Gastrocnemius medialis (tissue), 4 donors: ENCODE data around the gene TRIM75. TPM values are rescaled to one million over a fixed set of nuclear protein-coding genes. Genes with fewer than 3 reads are reported as not detected.
"Not testable (repeated sequence)": the region's sequence is repeated elsewhere in the genome, so short reads cannot be mapped to it uniquely, and the experiment has no call there.

Source experiments
- ATAC-seq, 2 donors: fragments of 150-250 bp; one replicate each; pipeline ENCODE4 v1.9.1; 2016
- DNase-seq, 2 donors: peaks; one replicate each; pipeline ENCODE4 v3.0.0-alpha.2; 2019
- H3K27ac ChIP-seq, 4 donors: fragments of 200-600 bp; sonication (generic); 1 replicate in 1 of 4; 2 replicates in 3 of 4; pipeline ENCODE4 v1.5.1; 2016 to 2018; ENCODE audit warnings: mild to moderate bottlenecking in 2 of 4, moderate library complexity in 1 of 4
- H3K27me3 ChIP-seq, 3 donors: fragments of 200-600 bp; sonication (generic) in 2 of 3; 1 replicate in 1 of 3; 2 replicates in 2 of 3; pipeline versions ENCODE4 v1.5.1 to v1.6.0; 2016 to 2019; ENCODE audit warnings: mild to moderate bottlenecking in 1 of 3, moderate library complexity in 1 of 3
- H3K36me3 ChIP-seq, 2 donors: fragments of 200-600 bp; sonication (generic) in 1 of 2; one replicate each; pipeline ENCODE4 v1.5.1; 2017 to 2018
- H3K4me1 ChIP-seq, 2 donors: fragments of 200-600 bp; sonication (generic) in 1 of 2; one replicate each; pipeline ENCODE4 v1.5.1; 2016 to 2017; ENCODE audit warnings: mild to moderate bottlenecking in 2 of 2
- H3K4me3 ChIP-seq, 4 donors: fragments of 200-600 bp; sonication (generic) in 3 of 4; 1 replicate in 1 of 4; 2 replicates in 3 of 4; pipeline ENCODE4 v1.5.1; 2016 to 2019; ENCODE audit warnings: mild to moderate bottlenecking in 2 of 4
- H3K9me3 ChIP-seq, 3 donors: fragments of 200-600 bp; sonication (generic) in 2 of 3; 1 replicate in 1 of 3; 2 replicates in 2 of 3; pipeline ENCODE4 v1.5.1; 2016 to 2019
- CTCF ChIP-seq, 5 experiments: fragments of 450-650 bp in 3 of 5; fragments of 200-600 bp in 2 of 5; sonication (generic) in 2 of 5; IDR thresholded peaks in 4 of 5; conservative IDR thresholded peaks in 1 of 5; 1 replicate in 4 of 5; 2 replicates in 1 of 5; pipeline ENCODE4 v1.5.1; 2016 to 2019; ENCODE audit warnings: antibody characterized with exemption in 5 of 5, mild to moderate bottlenecking in 3 of 5, moderate library complexity in 3 of 5
- POLR2A ChIP-seq, 2 donors: fragments of 450-650 bp; IDR thresholded peaks; one replicate each; pipeline ENCODE4 v1.6.1; 2017; ENCODE audit warnings: antibody characterized with exemption in 2 of 2, mild to moderate bottlenecking in 2 of 2, moderate library complexity in 2 of 2
- in situ Hi-C, 4 donors: fragments of 200-750 bp; cut with MboI; loops; one replicate each; pipeline versions ENCODE4 v1.15.0 to v1.8.0; 2017; ENCODE audit warnings: low sequenced_read_pairs in 4 of 4
- intact Hi-C: fragments of 100-400 bp; cut with DNase I; formaldehyde crosslinking; loops from one replicate; pipeline ENCODE4 v1.15.1; 2023; ENCODE audit warnings: low total_unique reads
- total RNA-seq, 4 donors: library from RNA; depleted of rRNA; stranded (reverse); fragments of >200 nt; gene quantifications; one replicate each; pipeline versions ENCODE4 v1.1.0 to v1.2.3, GENCODE V29; 2016

TRIM75 gene
- total RNA-seq, 4 donors from 2014 or later, result not detected

- Histone ChIP-seq H3K27me3 (no peaks in the 10 kb centered on the region), H3K9me3 (no peaks in the 10 kb centered on the region), H3K4me3 (no peak overlapping the region), H3K36me3 (no peaks in the 10 kb centered on the region), H3K4me1 (no peaks in the 10 kb centered on the region), H3K27ac (no peak overlapping the region)
- no peak for TF ChIP-seq POLR2A (IDR thresholded peaks at IDR 0.05)
- no peak for TF ChIP-seq CTCF (IDR thresholded peaks at IDR 0.05 in 4 of 5, conservative IDR thresholded peaks at IDR 0.05 in 1 of 5)
- DNase-seq (no peak), ATAC-seq (no peak)
- in situ Hi-C loops (no loop called here), intact Hi-C loops (no loop called here)
Measured at GRCh38 chr4:165058666-165059065, 5.0 kb downstream of the TRIM75 start.

- in situ Hi-C loops, result no loop called here
- Histone ChIP-seq H3K27me3 (no peaks in the 10 kb centered on the region), H3K27ac (no peak overlapping the region), H3K4me3 (no peak overlapping the region), H3K4me1 (no peaks in the 10 kb centered on the region), H3K9me3 (no peaks in the 10 kb centered on the region), H3K36me3 (no peaks in the 10 kb centered on the region)
- intact Hi-C loops, result no loop called here
- TF ChIP-seq CTCF (IDR thresholded peaks at IDR 0.05 in 4 of 5, conservative IDR thresholded peaks at IDR 0.05 in 1 of 5) (no peak), POLR2A (IDR thresholded peaks at IDR 0.05) (no peak)
- DNase-seq, result no peak
- ATAC-seq, result no peak
Measured at GRCh38 chr4:165059386-165059785, 5.7 kb downstream of the TRIM75 start.

- Histone ChIP-seq H3K27me3 (no peaks in the 10 kb centered on the region), H3K27ac (no peak overlapping the region), H3K4me3 (no peak overlapping the region), H3K4me1 (no peaks in the 10 kb centered on the region), H3K9me3 (no peaks in the 10 kb centered on the region), H3K36me3 (no peaks in the 10 kb centered on the region)
- ATAC-seq (no peak), DNase-seq (no peak)
- TF ChIP-seq POLR2A (IDR thresholded peaks at IDR 0.05), result no peak
- no peak for TF ChIP-seq CTCF (IDR thresholded peaks at IDR 0.05 in 4 of 5, conservative IDR thresholded peaks at IDR 0.05 in 1 of 5)
- in situ Hi-C loops, result no loop called here
- intact Hi-C loops, result no loop called here
Measured at GRCh38 chr4:165060938-165061337, 7.3 kb downstream of the TRIM75 start.

GRCh38 chr4:165070560-165070959, 16.9 kb downstream of the TRIM75 start:
- Histone ChIP-seq H3K27ac (no peak overlapping the region), H3K27me3 (no peaks in the 10 kb centered on the region), H3K36me3 (no peaks in the 10 kb centered on the region), H3K4me3 (no peak overlapping the region), H3K9me3 (no peaks in the 10 kb centered on the region), H3K4me1 (no peaks in the 10 kb centered on the region)
- no peak for ATAC-seq
- TF ChIP-seq POLR2A (IDR thresholded peaks at IDR 0.05), result no peak
- no peak for TF ChIP-seq CTCF (IDR thresholded peaks at IDR 0.05 in 4 of 5, conservative IDR thresholded peaks at IDR 0.05 in 1 of 5)
- no peak for DNase-seq
- in situ Hi-C loops (no loop called here), intact Hi-C loops (no loop called here)

GRCh38 chr4:165073346-165073745, 19.7 kb downstream of the TRIM75 start:
- H3K4me1 ChIP-seq, H3K27ac ChIP-seq, H3K9me3 ChIP-seq, H3K36me3 ChIP-seq, intact Hi-C loops, H3K4me3 ChIP-seq, DNase-seq, in situ Hi-C loops, ATAC-seq, H3K27me3 ChIP-seq: not testable (repeated sequence)
